Prostate gland (tissue), 2 donors: ENCODE measurements around the gene OXLD1.

Experiments
- CTCF ChIP-seq, 4 experiments: fragments of 200-600 bp in 2 of 4; fragments of 450-650 bp in 2 of 4; sonication (generic) in 2 of 4; IDR thresholded peaks; 1 replicate in 3 of 4; 2 replicates in 1 of 4; pipeline ENCODE4 v1.5.1; 2016 to 2019; ENCODE audit warnings: antibody characterized with exemption in 4 of 4, mild to moderate bottlenecking in 2 of 4, moderate library complexity in 2 of 4
- POLR2A ChIP-seq: fragments of 450-650 bp; IDR thresholded peaks from one replicate; pipeline ENCODE4 v1.6.1; 2016; ENCODE audit warnings: antibody characterized with exemption, mild to moderate bottlenecking
- POLR2AphosphoS5 ChIP-seq: sonication (generic); formaldehyde crosslinking; IDR thresholded peaks from one replicate; pipeline ENCODE4 v1.6.1; 2017; ENCODE audit warnings: antibody characterized with exemption

DNA sequence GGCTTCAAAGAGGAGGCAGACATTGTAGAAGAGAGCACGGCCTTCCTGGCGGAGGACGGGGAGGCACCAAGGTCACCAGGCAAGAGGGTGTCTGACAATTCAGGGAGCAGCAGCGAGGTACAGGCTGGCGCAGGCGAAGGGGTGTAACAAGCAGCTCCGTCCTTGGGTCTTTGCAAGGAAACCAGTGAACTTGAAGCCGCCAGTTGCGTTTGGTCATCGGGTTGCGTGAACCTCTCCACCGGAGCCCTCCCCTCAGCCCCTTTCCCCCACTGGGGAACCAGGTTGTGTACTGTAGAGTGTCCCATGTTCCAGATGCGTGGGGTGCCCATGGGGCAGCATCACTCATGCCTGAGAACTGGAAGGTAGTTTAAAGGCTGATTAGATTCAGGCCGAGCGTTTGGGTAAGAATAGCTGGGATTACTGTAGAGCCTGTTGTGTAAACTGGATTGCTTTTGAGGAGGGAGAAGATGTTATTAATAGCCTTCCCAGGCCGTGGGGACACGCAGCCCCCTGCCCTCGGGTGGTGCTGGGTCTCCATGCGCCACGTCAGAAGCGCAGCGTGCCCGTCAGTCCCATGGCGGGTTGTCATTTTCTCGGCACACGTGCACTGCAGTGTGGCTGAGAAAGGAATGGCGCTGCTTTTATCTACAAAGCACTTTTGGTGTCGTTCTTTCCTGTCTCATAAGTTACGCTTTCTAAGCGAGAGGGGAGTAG is 39.3 kb upstream of the OXLD1 start:
- no peak for TF ChIP-seq POLR2A
- no peak for TF ChIP-seq CTCF (IDR thresholded peaks at IDR 0.05)
- TF ChIP-seq POLR2AphosphoS5: no peak
